GM18909 (cell line): ENCODE data around the gene PRSS36.
"Not testable (repeated sequence)": the region's sequence is repeated elsewhere in the genome, so short reads cannot be mapped to it uniquely, and the experiment has no call there.

Source experiments
- ATAC-seq: cut with Tn5 transposase; IDR thresholded peaks from one replicate; pipeline ENCODE4 v1.9.1; 2021; ENCODE audit warnings: mild to moderate bottlenecking; ENCODE audit not compliant: unreplicated experiment, poor library complexity

Gene PRSS36

DNA sequence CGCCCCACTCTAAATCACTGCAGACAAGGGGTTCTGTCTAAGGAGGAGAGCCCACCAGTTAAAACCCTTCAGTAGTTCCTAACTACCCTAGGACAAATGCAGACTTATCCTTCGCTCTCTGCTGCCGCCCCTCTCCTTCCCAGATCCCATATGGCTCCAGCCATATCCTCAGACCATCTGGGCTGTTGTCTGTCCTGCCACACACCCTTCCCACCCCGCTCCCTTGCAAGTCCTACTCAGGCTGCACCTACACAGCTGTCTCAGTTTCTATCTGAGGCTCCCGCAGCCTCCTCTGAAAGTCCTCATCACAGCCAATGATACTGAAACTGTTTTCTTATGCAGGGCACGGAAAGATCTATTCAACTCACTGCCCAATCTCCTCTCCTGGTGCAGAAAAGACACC lies 42.4 kb downstream of the PRSS36 start:
- ATAC-seq = peak; percentile 56

DNA sequence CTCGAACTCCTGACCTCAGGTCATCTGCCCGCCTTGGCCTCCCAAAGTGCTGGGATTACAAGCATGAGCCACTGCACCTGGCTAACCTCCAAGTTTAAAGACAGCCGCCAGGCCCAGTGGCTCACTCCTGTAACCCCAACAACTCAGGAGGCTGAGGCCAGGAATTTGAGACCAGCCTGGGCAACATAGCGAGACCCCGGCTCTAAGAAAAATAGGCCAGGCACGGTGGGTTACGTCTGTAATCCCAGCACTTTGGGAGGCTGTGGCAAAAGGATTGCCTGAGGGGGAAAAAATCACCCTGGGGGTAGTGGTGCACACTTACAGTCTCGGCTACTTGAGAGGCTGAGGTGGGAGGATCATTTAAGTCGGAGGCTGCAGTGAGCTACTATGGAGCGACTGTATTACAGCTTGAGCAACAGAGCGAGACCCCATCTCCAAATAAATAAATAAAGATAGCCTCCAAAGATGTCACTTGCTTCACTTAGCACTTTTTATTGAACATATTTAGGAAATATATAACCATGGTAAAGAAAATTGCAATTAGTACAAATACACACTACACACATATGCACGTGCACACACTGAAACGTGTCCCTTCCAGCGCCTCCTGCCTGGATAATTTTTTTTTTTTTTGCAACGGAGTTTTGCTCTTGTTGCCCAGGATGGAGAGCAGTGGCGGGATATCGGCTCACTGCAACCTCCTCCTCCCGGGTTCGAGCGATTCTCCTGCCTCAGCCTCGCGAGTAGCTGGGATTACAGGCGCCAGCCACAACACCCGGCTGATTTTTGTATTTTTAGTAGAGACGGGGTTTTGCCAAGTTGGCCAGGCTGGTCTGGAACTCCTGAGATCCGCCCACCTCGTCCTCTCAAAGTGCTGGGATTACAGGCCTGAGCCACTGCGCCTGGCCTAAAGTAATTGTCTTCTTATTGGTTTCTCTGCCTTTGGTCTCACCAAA lies 43.1 kb downstream of the PRSS36 start:
- no peak for ATAC-seq

DNA sequence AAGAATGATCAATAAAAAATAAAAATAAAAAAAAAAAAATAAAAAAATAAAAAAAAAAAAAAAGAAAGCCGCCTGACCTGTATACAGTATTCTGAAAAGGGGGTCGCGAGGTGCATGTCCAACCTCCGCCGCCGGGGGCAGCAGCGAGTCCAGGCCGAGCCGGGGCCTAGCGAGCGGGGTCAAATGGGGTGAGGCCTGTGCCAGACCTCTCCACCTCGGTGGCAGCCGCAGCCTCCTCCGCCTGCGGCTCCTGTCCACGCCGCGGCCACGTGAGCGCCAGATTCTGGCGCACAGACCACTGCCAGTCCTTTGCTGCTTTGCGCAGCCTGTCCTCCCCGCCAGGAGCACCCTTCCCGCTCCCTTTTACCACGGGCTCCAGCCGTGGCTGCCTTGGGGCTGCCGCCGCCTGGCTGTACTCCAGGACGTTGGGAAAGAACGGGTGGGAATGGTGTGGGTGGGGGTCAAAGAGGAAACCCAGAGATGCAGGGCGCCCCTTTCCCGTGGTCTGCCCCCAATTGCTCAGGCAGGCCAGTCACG lies 44.1 kb downstream of the PRSS36 start:
- ATAC-seq = peak; percentile 52

DNA sequence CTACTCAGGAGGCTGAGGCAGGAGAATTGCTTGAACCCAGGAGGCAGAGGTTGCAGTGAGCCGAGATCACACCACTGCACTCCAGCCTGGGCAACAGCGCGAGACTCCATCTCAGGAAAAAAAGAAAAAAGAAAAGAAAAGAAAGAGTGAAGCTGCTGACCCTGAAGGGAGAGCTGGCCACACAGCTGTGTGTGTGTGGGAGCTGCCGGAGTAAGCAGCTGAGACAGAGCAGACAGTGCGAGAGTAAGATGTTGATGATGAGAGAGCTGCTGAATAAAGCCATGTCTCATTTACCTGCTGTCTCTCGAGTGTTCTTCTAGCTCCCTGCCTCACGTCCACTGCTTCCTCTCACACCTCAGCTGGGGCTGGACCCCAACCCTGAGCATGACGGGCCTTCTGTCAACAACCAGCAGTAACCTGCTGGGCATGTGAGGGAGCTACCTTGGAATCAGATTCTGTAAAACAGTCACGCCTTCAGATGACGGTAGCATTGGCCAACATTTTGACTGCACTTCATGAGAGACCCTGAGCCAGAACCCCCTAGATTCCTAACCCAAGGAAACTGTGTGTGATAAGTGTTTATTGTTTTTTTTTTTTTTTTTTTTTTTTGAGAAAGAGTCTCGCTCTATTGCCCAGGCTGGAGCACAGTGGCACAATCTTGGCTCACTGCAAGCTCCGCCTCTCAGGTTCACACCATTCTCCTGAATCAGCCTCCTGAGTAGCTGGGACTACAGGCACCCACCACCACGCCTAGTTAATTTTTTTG lies 48.8 kb downstream of the PRSS36 start:
- not testable (repeated sequence) for ATAC-seq

DNA sequence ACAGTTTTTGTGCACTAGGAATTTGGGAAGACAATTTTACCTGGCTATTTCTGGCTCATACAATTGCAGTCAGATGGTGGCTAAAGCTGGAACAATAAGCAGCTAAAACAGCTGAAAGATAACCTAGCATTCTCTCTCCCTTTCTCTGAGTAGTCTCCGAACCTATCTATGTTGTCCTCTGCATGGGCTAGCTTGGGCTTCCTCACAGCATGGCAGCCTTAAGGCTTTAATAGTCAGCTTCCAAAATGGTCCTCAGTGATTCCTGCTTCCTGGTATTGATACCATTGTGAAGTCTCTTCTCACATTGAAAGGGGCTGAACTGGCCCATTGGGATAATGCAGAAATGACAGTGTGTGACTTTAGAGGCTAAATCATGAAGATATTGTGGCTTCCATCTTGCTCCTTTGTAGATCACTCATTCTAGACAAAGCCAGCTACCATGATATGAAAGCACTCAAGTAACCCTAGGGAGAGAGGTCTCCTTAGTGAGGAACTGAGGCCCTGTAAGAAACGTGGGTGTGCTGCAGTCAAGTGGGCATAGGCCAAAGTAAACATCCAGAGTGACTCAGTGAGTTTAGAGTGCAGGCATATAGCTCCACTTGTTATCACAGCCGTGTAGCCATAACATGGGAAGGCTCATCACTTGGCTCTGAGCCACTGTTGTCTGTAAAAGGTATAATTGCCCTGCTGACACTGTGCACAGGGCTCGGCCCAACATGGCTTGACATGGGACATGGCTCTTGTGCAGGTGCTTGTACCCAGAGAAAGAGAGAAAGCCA lies 49.8 kb downstream of the PRSS36 start:
- no peak for ATAC-seq

DNA sequence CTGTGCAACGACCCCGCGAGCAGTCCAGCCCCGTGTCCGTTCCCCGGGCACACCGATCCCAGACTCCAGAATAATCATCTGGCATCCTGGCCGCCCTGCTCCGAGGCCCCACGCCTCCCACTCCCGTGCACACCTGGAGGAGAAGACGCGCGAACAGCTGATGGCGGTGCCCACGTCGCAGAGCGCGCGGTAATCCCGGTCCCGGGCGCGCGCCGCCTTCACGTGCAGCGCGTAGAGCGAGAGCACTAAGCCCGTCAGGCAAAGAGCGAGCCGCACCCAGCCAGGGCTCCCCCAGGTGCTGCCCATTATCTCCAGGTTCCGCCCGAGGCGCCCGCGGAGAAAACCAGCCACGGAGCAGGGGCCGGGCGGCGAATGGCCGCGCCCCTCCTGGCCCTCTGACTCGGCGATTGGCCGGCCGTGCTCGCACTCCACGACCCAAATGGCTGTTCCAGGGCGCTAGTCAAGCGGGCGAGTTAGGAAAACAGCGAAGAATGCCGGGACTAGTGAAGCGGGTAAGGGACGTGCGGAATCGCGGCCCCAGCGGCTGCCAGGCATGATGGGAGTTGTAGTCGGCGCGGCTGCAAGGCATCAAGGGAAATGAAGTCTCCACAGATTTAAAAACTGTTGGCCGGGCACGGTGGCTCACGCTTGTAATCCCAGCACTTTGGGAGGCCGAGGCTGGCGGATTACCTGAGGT lies 55.3 kb downstream of the PRSS36 start, which contains the start of gene VKORC1:
Gene VKORC1 (minus strand): TSS at position 374 of the 697 bp plus-strand sequence. CDS start 68 bp downstream, at position 306.
- ATAC-seq = peak; percentile 86

DNA sequence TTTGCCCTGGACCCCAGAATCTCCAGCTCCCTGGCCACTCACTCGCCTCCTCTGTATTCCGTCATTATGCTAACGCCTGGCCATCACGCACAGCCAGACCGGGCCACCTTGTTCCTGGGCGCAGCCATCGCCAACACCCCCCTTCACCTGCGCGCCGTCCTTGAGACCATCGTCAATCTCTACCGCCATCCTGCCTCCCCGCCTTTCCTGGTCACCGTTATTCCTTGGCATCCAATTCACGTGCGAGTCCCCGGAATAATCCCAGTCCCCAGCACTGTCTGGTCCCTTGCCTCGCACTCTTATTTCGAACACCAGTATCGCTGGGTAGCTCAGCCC lies 55.8 kb downstream of the PRSS36 start:
- no peak for ATAC-seq

DNA sequence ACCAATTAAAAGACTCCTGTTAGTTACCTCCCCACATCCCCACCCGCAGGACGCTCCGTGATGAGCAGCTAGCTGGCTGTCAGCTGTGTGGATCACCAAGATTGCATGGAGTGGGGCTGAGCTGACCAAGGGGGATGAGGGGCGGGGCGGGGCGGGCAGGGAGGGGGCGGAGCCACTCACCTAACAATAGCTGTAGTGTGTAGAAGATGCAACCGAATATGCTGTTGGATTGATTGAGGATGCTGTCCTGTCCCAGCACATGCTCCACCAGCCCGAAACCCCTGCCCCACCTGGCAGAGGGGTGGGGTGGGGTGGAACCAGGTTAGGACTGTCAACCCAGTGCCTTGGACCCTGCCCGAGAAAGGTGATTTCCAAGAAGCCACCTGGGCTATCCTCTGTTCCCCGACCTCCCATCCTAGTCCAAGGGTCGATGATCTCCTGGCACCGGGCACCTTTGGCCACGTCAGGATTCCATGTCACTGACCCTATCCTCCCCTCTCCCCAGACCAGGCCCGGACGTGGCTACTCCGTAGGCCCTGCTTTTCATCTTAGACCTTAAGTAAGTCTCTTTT lies 56.6 kb downstream of the PRSS36 start:
- no peak for ATAC-seq

DNA sequence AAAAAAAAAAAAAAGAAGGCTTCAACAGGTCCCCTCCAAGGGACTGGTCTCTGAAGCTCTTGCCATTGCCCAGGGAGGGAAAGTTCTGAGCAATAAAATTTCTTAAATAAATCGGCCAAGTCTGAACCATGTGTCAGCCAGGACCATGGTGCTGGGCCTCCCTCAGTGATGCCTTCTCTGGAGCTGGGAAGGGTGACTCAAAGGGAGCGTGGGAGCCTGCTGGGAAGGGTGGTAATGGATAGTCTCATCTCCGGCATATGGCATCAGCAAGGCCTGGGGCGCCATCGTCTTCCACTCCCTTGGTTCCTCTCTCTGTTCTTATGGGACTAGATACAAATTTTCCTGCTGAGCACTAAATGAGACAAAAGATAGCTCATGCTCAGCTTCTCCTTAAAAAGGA lies 57.5 kb downstream of the PRSS36 start:
- no peak for ATAC-seq

DNA sequence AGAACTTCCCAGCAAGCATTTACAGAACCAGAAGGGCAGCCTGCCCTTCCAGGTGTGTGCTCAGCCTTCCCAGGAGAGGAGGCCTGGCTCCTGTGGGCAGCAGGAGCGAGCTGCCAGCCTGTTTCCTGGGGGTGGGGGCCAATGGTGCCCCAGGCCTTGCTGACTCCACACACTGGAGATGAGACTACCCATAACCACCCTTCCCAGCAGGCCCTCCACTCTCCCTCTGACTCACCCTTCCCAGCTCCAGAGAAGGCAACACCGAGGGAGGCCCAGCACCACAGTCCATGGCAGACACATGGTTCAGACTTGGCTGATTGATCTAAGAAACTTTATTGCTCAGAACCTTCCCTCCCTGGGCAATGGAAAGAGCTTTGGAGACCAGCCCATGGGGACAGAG lies 59.3 kb downstream of the PRSS36 start:
- ATAC-seq = no peak

DNA sequence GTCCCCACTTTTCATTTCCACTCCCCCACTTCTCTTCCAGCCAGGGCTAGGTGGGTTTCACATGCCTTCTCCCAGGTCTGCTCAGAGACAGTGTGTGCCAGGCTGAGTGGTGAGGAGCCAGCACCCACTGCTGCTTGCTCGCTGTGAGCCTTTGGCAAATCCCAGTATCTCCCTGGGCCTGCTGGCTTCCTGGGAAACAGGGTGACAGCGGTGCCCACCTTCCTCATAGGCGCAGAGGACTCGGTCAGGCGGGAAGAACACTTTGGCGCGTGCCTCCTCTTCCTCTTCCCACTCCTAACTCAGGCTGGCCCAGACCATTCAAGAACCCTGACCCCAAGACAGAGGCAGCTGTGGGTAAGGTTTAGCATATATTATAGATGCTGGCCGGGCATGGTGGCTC lies 60.7 kb downstream of the PRSS36 start:
- ATAC-seq = no peak
